Astrocyte of the spinal cord (primary cell): ENCODE results near the gene FNDC10.

Experiments used
- DNase-seq: peaks from one replicate; pipeline ENCODE4 v3.0.0; 2011; ENCODE audit warnings: low read depth, low spot score
- H3K4me3 ChIP-seq: 2 replicates; pipeline ENCODE4 v1.5.1; 2011; ENCODE audit warnings: low read depth, mild to moderate bottlenecking, low read length, moderate library complexity
- in situ Hi-C: cut with HindIII; loops from 2 replicates; pipeline ENCODE4 v1.10.0; 2017; ENCODE audit warnings: low sequenced_read_pairs
- TF ChIP-seq, protein P1 (sequence below): IDR thresholded peaks from 2 replicates; pipeline ENCODE4 v1.5.1; 2012; ENCODE audit warnings: low read depth, mild to moderate bottlenecking, low read length, inconsistent platforms

FNDC10 gene

DNA sequence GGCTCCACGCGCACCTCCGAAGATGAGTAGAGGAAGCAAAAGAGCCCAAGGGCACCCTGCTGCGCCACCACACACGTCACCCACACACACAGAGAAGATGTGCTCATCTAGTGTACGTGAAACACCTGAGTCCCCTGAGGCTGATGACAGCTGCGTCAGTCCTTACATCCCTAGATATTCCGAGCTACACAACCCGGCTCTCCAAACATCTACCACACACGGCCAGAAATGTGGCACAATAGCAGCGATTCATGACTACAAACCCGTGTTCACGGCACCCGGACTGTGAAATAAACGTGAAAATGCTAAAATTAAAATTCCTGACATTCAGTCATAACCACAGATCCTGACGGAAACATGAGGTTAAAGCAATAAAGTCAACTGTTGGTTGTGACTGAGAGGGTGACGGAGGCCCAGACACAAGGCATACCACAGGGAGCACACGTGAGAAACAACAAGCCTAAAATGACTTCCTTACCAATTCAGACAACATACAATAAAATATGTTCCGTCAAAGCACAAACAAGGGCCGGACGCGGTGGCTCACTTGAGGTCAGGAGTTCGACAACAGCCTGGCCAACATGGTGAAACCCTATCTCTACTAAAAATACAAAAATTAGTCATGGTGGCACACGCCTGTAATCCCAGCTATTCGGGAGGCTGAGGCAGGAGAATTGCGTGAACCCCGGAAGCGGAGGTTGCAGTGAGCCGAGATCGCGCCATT lies 32.6 kb downstream of the FNDC10 start:
- H3K4me3 ChIP-seq = no peak overlapping the region
- DNase-seq = peak; percentile 34
- TF ChIP-seq, protein P1, sequence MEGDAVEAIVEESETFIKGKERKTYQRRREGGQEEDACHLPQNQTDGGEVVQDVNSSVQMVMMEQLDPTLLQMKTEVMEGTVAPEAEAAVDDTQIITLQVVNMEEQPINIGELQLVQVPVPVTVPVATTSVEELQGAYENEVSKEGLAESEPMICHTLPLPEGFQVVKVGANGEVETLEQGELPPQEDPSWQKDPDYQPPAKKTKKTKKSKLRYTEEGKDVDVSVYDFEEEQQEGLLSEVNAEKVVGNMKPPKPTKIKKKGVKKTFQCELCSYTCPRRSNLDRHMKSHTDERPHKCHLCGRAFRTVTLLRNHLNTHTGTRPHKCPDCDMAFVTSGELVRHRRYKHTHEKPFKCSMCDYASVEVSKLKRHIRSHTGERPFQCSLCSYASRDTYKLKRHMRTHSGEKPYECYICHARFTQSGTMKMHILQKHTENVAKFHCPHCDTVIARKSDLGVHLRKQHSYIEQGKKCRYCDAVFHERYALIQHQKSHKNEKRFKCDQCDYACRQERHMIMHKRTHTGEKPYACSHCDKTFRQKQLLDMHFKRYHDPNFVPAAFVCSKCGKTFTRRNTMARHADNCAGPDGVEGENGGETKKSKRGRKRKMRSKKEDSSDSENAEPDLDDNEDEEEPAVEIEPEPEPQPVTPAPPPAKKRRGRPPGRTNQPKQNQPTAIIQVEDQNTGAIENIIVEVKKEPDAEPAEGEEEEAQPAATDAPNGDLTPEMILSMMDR = no peak
- in situ Hi-C loops = no loop called here

DNA sequence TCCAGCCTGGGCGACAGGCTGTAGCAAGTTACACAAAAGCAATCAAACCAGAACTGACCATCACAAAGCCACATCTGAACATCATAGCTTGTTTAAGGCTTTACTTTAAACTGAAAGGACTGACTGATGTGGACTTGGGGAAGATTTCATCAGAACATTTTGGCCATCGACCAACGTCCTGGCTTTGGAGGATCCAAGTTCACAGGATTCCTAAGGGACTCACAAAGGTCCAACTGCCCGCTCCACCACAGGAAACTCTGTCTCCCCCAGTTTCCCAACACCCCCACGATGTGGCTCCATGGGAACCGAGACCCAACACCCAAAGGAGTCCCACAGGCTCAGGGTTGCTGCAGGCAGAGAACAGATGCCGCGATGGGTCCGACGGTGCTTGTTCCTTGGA lies 34.6 kb downstream of the FNDC10 start:
- no peak for DNase-seq
- in situ Hi-C loops = no loop called here
- H3K4me3 ChIP-seq = no peak overlapping the region
- TF ChIP-seq, protein P1 = no peak

DNA sequence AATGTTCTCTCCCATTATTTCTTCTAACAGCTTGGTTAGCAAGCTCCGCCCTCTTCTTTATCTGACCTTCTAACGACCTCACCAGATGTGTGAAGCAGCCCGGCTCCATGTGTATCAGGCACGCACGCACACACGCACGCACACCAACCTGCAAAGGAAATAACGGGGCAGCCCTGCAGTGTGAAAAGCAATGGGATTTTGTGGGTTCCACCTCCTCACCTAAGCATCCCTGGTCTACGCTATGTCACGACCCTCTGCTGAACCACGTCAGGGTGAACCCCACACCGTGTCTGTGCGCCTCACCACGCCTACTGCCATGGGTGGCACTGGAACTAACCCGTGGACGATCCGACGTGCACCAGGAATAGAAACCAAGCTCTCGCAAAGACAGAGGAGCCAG lies 35.7 kb downstream of the FNDC10 start:
- no peak overlapping the region for H3K4me3 ChIP-seq
- in situ Hi-C loops = no loop called here
- no peak for DNase-seq
- TF ChIP-seq, protein P1 = no peak

DNA sequence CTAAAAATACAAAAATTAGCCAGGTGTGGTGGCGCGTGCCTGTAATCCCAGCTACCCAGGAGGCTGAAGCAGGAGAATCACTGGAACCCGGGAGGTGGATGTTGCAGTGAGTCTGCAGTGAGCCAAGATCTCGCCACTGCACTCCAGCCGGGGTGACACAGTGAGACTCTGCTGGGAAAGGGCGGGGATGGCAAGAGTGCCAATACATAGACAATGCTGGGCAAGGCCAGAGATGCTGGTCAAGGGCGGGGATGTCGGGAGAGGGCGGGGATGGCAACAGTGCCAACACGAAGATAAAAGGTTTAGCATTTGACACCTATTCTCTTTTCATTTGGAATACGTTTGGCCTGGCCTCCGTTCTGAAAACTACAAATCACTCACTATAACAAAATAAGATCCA lies 36.2 kb downstream of the FNDC10 start:
- H3K4me3 ChIP-seq = no peak overlapping the region
- TF ChIP-seq, protein P1 = no peak
- in situ Hi-C loops = no loop called here
- DNase-seq = no peak

DNA sequence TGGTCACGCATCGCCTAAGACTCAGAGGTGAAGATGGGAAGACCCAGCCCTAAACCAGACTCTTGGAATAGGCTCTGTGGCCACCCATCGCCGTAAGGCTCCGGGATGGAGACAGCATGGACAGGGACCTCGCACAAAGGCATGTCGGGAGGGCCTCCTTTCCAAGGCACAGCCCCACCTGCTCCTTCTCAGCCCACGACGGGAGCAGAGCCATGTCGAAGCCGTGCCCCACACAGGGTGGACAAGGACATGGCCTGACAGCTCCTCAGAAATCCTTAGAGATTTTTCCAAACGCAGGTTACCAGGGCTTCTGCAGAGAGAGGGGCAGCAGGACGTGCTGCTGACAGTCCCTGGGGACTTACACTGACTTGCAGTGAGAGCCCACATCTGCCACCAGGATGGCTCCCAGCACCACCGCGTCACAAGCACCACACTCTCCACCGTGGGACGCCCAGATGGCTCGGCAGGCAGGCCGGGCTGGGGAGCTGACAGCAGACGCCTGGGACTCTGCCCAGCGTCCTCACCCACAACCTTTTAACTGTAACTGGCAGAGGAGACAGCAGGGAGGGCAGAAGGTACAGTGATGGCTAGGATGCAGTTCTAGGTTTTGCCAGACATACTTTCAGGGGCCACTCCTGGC lies 37.3 kb downstream of the FNDC10 start:
- DNase-seq = no peak
- in situ Hi-C loops = no loop called here
- no peak overlapping the region for H3K4me3 ChIP-seq
- TF ChIP-seq, protein P1 = no peak

DNA sequence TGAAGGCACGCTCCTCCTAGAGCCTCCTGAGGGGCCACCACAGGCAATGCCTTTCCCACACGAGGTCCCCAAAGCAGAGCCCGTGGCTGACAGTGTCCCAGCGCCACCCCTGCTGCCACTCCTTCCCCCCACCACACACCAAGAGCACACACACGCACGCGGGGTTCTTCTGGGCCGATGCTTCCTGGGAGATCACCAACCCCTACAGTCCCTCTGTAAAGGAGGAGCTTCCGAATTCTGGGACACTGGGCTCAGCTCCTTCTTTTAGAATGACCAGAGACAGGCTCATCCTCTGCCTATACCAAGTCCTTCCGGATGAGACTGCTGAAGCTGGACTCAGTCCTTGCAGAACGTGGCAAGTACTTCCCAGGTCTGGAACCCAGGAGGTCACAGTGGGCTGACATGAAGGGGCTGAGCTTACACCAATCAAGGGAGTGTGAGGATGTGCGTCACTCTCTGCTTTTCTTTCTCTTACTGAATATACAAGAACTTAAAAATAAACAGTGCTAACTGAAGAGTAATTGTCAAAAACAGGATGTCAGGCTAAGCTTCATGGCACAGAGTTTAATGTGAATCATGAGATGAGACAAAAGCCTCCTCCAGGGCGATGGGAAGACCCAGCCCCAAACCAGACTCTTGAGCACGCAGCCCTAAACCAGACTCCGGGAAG lies 38.0 kb downstream of the FNDC10 start:
- TF ChIP-seq, protein P1 = no peak
- in situ Hi-C loops = no loop called here
- H3K4me3 ChIP-seq = no peak overlapping the region
- DNase-seq = no peak
